Stimulated activated CD4-positive, alpha-beta T cell treated with anti-CD3 and anti-CD28 coated beads, Interleukin-4, amount 100 ng/mL, for 48 hours (primary cell): Measurements from ENCODE around the gene MMP7.

Source experiments
- DNase-seq, 2 donors: peaks; one replicate each; pipeline ENCODE4 v3.0.0-alpha.2; 2020; ENCODE audit warnings: low read depth in 2 of 2

The MMP7 gene, protein sequence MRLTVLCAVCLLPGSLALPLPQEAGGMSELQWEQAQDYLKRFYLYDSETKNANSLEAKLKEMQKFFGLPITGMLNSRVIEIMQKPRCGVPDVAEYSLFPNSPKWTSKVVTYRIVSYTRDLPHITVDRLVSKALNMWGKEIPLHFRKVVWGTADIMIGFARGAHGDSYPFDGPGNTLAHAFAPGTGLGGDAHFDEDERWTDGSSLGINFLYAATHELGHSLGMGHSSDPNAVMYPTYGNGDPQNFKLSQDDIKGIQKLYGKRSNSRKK

DNA sequence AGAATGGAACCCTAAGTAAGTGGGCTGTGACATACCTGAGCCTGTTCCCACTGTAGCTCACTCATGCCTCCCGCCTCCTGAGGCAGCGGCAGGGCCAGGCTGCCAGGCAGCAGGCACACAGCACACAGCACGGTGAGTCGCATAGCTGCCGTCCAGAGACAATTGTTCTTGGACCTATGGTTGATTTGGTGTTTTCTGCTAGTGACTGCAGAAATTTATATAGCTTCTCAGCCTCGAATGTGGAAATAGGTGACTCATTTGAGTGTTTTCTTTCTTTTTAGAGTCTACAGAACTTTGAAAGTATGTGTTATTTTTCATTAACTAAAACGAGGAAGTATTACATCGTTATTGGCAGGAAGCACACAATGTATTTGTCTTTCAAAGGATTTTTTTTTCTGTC lies at the start of gene MMP7:
Gene MMP7, minus strand, starts transcription at position 190 of the 400 bp plus-strand sequence. Its CDS starts 47 bp downstream, at position 143.
- DNase-seq = no peak

DNA sequence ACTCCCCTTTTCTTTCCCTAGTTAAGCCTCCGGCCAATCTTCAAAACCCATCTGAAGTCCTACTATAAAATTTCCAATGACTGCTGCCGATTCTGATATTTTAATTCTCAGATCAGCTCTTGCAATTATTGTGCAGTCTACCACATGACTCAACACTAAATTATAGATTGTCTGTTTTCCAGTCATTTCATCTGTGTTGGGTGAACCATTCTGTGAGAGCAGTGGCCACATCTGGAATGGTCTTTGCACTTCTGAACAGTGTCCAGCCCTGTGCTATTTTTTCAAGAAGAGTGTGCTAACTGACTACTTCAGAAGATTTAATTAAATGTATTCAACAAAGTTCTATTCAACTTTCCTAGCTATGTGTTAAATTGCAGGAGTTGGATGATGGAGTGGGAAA lies 47.2 kb upstream of the MMP7 start:
- DNase-seq = no peak

DNA sequence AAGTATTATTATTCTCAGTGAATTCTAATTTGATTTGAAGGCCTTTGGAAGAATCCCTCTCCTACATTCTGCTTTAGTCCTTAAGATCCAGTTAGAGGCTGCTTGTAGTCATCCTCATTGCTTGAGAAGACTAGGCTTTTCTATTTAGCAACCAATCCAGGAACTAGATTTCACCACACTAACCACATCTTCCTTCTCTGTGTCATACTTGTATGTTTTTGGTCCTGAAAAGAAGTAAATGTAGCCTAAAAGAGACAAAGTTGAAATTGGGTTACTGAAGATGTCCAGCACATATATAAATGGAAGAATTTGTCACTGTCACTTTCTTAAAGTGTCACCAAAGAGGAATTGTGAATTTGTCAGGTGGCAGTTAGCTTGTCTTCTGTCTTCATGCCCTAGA lies 46.6 kb upstream of the MMP7 start:
- no peak for DNase-seq

DNA sequence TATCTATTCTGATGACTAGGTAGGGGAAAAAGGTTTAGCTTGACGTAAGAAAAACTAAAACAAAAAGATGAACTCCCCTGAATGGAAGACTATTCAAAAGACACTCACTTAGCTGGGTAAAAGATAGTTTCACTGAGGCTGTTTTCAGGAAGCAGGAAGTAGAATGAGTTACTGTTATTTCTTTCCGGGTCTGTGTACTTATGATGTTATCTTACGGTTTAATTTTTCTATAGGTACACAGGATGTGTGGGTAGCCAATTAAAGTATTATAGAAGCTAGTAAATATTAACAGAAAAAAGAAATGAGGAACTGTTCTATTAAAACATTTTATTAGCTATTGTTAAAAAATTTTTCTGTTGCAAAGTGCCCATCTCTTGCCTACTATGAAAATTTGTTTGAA lies 45.8 kb upstream of the MMP7 start:
- no peak for DNase-seq

DNA sequence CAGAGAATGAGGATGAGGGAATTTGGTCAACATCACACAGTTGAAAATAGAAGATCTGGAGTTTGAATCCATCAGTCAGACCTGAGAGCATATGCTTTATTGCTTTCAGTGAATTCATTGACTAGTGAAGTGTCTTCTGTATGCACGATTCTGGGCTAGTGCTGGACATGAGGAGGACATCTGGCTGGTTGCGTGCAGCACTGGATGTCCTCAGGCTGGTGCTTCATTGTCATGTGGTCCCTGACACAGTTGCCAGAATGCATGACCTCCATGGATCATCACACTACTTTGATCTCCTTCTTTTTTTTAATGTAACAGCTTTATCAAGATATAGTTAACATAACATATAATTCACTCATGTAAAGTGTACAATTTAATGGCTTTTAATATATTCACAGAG lies 44.5 kb upstream of the MMP7 start:
- no peak for DNase-seq

DNA sequence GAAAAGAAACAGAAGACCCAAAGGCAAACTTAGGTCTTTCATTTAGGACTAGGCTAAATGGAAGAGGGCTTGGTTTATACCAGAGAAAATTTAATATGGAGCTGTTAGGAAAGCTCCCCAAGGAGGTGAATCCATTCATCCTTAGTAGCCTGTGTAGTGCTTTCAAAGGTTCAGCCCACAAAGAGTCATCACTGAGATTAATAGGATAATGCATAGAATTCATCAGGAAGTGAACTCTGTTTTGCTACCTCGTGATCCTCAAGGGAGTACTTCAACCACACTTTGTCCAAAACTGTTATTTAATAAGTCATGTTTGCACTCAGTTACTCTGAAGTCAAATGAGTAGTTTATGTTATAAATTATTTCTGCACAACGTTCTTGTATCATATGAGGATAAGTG lies 43.3 kb upstream of the MMP7 start:
- DNase-seq = no peak

DNA sequence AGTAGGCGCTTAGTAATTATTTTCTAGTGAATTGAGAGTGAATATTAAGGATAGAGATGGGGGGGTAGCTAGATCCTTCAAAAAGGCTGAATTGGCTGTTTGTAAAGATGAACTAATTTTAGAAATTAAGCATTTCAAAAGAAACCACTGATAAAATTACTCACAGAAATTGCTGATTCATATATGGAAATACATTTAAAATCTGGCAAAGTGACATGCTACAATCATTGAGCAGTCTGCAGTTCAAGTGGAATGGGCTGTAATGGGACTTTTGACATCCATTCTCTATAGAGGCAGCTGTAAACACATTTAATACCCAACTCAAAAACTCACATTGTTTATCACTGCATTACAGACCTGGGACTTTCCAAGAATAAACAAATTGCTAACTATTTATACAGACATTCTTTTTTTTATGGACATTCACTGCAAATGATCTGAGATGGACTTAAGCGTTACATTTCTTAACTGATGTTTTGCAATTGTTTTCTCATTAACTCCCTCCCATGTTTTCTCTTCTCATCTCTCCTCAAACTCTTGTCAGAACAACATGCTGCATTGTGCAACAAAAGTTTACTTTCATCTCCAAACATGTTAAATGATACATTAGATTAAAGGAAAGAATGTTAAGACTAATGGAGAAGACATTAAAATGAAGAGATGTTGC lies 42.1 kb upstream of the MMP7 start:
- no peak for DNase-seq

DNA sequence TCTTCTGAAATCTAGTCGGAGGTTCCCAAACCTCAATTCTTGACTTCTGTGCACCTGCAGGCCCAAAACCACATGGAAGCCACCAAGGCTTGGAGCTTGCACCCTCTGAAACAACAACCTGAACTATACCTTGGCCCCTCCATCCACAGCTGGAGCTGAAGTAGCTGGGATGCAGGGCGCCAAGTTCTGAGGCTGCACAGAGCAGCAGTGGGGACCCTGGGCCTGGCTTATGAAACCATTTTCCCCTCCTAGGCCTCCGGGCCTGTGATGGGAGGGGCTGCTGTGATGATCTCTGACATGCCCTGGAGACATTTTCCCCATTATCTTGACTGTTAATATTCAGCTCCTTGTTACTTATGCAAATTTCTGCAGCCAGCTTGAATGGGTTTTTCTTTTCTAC lies 38.3 kb upstream of the MMP7 start:
- DNase-seq = no peak

DNA sequence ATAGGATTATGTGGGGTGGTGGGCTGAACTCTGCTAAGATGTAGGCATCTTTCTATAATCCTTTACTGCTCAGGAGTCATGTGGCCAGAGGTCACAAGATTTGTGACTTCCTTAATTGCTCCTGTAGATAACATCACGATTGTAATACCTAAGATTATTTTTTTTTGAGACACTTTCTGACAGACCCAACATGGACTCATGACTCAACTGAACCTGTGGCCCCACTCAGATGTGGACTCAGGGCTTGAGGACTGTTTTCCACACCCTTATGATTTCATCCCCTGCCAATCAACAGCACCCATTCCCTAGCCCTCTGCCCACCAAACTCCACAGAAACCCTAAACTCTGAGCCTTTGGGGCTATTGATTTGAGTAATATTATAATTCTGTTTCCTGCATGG lies 35.6 kb upstream of the MMP7 start:
- no peak for DNase-seq

DNA sequence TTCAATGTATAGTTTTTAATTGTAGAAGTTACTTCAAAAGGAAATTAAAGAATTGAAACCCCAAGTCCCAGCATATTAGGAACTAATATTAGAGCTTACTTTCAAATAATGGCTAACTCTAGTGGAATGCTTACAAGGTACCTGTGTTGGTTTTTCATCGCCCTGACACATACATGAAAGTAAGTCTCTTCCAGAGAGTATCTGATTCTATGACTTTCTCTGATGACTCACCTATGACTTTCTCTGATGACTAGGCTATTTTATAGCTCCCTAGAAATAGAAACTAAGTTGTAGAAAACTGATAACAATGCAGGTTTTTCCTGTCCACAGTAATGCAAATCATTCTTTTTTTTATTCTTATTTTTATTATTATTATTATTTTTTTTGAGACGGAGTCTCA lies 33.6 kb upstream of the MMP7 start:
- no peak for DNase-seq

DNA sequence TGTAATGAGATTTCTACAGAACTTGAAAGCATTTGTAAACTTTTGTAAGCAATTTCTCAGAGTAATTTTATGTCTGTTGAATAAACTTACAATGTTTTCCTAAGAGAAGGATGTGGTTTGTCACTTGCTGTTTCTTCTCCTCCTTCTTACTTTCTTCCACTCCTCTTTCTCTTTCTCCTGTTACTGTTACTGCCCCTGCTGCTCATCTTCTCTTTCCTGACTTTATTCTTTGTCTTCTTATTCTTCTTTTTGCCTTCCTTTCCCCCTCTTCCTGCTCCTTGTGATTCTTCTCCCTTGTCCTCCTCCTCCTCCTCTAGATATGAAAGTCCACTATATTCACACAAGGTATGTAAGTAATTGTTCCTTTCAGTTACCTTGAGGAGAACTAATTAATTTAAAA lies 31.1 kb upstream of the MMP7 start:
- DNase-seq = no peak

DNA sequence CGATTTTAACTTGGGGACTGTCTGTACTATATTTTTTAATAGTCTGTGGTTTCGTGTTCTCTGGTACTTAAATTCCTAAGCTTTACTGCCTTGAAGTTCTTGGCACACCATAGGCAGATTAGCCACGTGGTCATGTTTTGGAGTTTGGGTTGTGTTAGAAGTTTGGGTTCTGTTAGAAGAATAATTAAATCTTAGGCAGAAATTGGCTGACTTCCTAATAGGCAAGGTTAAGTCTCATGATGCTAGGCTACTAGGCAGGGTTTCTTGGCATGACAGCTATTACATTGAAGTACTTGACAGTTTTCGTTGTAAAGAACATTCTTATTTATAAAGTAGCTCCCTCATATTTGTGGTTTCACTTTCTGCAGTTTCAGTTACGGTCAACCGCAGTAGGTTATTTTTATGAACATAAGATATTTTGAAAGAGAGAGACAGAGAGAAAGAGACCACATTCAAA lies 30.0 kb upstream of the MMP7 start:
- no peak for DNase-seq

DNA sequence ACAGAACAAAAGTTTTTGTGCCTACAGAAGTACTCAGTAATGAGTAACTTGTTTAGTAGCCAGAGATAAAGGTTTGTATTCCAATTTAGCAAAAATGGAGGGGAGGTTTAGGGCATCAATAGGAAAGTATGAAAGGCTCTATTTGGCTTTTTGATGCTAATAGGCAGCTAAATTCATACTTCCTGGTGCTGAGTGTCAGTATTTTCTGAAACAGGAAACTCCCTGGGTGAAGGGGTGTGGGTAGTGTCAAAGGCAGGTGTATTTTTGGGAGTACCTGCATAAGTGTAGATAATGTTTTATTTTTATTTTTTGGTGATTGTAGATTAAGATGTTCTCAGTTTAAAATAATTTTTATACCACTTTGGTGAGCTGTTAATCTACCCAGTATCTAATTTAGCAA lies 29.3 kb upstream of the MMP7 start:
- no peak for DNase-seq

DNA sequence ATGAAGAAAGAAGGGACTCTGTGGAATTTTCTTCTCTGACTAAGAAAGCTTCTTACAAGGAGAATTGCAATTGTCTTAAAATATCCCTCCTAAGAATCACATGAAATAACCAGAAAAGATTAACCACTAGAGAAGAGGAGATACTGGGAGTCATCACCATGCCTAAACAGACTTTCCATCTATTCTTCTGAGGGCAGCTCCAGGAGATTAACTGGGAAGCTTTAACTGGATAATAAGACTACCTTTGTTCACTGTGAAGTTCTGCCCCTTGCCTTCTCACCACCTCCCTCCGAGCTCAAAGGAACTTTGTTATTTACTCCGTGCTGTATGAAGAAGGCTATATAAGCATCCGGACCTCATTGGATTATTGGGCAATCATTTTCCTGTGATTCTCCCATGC lies 24.5 kb upstream of the MMP7 start:
- no peak for DNase-seq

DNA sequence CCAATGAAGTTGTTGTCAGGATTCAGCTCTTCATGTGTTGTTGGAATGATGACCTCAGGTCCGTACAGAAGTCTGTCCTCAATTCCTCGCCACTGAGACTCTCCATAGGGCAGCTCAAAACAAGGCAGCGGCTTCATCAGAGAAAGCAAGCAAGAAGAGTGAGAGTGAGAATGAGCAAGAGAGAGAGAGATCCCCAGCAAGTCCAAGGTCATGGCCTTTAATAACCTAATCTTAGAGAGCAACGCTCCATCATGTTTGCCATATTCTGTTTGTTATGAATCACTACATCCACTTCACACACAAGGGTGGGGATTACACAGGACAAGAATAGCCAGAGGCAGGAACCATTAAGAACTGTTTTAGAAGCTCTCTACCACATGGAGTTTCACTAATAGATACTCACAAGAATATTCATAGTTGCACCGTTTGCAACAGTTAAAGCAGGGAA lies 23.3 kb upstream of the MMP7 start:
- DNase-seq = no peak

DNA sequence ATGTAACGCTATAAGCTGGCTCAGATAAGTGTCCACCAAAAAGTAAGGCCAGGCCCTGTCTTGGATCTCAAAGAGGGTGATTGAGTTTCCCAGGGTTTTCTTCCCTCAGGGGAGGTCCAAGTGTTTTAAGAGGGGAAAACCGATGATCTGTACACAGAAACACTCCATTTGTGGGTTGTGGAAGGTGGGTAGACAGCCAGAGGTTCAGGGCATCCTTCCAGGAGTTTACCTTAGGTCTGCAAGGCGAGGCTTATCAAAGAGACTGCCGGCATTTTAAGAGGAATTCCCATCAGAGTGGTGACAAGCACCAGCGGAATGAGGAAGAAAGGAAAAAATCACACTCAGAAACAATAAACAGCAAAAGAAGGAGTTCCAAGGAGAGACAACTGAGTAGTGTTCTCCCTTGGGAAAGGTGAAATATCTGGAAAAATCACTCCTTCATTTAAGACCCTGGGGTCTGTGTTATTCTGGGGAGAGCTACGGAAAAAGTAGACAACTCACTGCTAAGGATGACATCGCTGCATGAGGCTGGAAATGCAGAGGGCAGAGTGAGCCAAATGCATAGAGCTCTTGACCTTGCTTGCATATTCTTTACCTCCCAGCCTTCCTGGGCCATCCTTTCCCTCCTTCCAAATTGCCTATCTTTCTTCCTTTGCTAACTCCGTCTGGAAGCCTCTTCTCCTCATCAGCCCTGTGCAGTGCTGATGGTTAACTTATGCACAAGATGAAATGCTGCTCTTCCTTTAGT lies 22.1 kb upstream of the MMP7 start:
- DNase-seq = no peak

DNA sequence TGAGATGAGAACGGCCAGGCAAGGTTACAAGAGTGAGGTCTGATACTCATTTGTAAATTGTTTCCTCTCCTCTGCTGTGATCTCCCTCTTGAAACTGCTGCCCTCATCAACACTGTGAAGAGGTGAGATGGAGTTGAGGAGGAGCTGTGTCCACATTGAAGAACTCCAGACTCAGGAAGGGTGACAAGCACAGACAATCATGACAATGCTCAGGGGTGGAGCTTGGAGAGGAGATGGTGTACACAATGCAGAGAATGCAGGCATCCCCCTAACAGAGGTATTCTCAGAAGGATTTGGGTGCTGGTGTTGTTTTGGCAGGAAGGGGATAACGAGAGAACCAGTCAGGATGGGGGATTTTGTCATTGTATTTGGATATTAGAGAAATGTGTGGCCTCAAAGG lies 21.5 kb upstream of the MMP7 start:
- no peak for DNase-seq

DNA sequence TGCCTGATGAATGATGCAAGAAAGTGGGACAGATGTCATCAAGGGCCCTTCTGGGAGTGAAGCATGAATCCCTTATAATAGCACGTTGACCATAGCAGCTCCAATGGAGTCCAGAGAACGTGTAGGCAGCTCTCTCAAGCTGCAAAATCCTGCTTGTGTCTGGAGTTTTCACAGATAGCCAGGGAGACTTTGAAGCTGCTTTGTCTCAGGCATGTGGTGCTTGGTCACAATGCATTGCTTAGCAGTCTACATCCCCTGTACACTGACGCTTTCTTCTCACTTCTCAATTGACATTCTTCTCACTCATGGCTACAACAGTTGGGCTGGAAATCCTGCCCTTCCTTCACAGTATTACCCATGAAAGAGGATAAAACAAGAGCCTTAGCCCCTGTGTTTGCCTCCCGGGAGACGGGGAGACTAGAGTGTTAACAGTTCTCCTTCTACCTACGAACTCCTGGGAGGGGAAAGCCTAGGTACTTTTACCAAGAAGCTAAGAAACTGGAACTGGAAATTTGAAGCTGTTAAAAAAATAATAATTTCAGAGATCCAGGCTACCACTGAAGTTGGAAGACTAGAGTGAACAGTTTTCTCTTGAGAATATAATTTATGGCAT lies 20.7 kb upstream of the MMP7 start:
- no peak for DNase-seq

DNA sequence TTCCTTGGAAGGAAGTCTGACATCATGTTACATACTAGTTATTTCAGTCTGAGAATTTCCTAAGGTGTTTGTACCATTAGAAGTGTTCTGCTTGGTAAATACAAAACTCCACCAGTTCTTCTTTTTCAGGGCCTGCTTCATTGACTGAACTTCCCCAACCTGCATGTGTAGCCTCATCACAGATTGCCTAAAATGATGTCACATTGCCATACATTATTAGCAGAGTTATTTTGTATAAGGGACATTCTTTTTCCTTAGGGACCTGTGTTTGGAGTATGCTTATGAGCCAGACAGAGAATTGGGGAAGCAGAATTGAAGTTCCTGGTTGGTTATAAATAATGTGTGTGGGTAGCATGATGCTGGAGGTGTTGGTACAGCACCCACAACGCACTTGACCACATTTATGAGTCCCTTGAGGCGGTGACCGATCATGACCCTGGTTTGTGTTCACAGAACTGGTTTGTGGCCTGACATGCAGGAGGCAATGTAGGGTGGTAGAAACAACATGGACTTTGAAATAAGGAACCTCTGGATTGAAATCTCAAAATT lies 16.4 kb upstream of the MMP7 start:
- DNase-seq = no peak

DNA sequence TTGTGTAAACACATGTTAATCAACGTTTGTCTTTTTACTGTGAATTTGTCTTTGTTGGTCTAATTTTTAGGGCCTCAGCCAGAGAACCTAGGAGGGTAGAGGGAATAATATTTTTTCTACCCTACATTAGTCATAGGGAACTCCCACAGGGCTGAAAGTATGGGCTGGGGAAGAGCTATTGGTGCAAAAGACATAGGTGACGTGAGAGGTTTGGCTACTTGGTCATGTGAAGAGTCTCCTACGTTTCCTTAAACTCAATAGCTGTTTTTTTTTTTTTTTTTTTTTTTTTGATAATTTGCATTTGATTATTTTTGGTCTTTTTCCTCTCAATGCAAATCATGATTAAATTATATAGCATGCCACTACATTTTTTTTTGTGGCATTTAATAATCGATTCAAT lies 15.9 kb upstream of the MMP7 start:
- no peak for DNase-seq

DNA sequence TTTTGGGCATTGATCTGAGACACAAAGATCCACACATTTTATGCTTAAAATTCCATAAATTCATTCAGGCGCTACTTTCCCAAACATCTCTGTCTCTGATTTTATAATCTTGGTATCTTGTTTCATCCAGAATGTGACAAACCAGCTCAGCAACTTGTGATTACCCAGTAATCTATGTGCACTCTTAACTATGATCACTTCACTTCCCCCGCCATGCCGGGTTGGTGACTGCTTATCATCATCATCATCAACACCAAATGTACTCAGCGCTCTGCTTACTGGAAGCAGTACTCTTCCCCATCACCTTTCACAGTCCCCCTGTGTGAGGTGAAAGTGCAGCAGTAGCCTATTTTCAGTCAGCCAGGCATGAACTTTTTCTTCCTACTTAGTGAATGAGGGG lies 15.2 kb upstream of the MMP7 start:
- no peak for DNase-seq

DNA sequence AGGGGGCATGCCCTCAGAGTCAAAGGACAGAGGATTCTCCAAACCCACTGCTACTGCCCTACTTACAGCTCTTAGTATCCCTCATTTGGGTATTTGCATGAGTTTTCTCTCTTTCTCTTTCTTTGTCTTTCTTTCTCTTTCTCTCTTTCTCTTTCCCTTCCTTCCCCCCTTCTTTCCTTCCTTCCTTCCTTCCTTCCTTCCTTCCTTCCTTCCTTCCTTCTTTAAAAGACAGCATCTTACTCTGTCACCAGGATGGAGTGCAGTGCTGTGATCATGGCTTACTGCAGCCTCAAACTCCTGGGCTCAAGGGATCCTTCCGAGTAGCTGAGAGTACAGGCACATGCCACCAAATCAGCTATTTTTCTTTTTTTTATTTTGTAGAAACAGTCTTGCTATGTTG lies 14.0 kb upstream of the MMP7 start:
- DNase-seq = no peak
